GM18517 (cell line): ENCODE measurements around the gene CTBP2.

Source experiments
- ATAC-seq: cut with Tn5 transposase; IDR thresholded peaks from one replicate; pipeline ENCODE4 v1.9.1; 2021; ENCODE audit warnings: mild to moderate bottlenecking, moderate library complexity; ENCODE audit not compliant: unreplicated experiment

CTBP2 gene

DNA sequence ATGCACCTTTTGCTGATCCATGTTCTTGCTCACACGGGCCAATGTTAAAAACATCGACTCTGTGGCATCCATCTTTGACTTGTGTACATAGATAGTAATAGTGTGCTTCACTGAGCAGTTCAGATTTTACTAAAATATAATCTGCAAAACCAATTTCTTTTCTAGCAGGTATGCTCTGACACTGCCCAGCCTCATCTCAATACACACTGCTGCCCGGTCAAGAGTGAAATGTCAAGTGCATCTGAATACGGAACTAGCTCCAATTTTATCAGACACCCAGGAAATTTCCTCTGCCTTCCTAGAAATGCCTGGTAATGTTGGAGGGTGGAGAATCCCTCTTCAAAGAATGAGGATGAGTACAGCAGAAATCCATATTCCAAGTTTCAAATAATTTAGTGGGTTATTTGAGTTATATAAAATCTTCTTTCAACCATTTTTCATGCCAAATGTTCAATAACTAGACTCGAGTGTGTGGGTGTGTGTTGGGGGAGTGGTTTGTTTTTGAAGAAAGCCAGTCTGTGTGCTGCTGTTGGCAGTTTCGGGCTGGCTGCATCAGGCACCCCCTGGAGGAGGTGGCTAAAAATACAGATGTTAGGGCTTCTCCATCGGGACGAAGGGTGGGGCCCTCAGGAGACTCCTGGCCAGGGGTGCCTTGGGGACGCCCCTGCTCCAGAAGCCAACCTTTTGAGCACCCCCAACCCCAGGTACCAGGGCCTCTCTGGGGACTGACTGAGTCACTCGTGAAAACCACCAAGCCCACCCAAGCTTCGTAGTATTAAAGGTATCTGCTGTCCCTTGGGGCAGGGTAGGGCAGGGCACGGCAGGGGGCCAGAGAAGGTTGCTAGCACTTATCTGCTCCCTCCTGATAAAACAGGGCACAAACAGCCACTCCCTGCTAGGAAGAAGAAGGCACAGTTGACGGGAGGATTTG, 15.4 kb downstream of the CTBP2 start:
- ATAC-seq = no peak

DNA sequence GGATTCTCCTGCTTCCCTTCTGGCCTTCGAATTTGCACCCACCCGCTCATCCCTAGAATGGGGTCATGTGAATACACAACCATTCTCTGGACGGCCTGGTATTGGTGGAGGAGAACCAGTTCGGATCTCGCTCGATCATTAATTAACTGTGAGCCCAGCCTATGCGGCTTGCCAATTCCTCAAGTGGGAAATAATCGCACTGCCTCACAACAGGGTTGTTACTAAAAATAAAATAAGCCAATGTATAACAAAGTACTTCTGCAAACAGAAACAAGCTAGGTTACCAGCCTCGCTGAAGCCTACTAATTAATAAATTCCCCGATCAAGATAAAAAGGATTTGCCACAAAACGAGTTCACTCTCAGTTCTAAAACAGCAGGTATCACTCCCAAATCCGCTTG, 16.2 kb downstream of the CTBP2 start:
- no peak for ATAC-seq

DNA sequence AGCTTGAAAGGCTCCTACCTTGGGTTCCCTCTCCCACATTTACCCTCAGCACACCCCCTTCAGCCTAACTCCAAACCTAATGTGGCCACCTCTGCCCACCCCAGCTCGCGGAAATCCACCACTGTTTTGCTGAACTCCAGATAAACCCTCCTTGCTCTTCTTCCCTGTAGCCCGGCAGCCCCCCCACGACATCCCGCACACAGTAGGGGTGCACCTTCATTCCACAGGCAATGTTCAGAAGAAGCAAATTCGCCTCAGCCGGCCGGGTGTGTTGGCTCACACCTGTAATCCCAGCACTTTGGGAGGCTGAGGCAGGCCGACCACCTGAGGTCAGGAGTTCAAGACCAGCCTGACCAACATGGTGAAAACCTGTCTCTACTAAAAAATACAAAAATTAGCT, 17.4 kb downstream of the CTBP2 start:
- ATAC-seq = no peak

DNA sequence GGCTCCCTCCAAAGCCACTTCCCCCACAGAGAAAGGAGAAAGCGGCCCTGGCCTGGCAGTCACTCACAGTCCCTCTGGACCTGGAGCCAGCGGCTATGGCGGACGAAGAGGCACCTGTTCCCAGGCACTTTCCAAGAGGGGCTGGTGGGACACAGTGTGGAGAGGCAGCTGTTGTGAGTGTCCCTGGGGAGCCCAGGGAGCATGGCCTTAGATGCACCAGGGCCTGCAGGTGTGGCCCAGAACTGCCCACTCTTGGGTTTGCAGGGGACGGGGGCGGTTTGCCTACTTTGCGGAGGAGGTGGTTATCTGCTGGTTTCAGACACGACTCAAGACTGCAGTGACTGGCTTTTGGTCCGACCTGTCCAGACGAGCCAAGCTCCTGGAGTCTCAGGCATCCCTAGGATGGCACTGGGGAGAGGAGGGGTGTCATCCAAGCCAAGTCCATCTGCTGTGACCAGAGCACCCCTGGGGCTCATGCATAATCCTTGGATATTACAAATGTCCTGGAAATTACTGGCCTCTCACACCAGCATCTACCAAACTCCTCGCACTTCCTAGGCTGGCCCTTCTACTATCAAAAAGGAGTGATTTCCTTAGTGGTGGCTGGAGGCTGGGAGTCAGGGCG, 18.4 kb downstream of the CTBP2 start:
- ATAC-seq = no peak

DNA sequence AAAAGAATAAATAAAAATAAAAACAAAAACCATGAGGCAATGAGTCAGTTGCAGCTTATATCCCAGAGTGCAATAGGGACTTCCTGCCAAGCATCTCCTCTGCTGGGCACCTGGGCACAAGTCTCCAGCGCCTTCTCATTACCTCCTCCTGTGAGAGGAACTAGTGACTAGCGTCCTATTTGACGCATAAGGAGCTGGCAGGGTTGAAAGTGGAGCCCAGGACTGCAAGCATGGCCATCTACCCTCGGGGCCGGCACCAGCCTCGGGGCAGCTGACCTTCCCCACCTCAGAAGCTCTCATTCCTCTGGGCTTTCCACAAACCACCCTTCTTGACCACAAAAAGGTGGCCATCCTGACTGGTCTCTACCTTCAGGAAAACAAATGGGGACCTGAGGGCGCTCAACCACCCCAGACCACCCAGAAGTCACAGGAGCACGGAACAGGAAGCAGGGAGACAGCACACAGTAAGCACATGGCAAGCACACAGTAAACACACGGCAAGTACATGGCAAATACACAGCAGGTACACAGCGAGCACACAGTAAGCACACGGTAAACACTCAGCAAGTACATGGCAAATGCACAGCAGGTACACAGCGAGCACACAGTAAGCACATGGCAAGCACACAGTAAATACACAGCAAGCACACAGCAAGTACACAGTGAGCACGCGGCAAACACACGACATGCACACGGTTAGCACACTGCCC, 19.1 kb downstream of the CTBP2 start:
- ATAC-seq = no peak

DNA sequence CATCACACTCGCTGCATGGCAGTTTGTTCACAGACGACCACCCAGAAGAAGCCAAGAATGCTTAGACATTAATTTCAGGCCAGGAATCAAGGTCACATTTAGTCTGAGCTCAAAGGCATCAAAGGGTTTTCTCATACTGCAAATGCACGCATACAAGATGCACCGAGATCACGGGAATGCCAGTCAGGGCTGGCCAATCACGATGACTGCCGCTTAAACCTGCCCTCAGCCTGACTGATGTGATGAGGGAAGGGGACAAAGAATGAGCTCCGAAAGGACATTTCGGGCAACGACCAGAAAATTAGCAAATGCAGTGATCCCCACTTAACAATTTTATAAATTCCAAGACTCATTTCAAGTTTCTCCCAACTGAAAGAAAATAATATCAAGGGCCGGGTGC, 20.2 kb downstream of the CTBP2 start:
- no peak for ATAC-seq

DNA sequence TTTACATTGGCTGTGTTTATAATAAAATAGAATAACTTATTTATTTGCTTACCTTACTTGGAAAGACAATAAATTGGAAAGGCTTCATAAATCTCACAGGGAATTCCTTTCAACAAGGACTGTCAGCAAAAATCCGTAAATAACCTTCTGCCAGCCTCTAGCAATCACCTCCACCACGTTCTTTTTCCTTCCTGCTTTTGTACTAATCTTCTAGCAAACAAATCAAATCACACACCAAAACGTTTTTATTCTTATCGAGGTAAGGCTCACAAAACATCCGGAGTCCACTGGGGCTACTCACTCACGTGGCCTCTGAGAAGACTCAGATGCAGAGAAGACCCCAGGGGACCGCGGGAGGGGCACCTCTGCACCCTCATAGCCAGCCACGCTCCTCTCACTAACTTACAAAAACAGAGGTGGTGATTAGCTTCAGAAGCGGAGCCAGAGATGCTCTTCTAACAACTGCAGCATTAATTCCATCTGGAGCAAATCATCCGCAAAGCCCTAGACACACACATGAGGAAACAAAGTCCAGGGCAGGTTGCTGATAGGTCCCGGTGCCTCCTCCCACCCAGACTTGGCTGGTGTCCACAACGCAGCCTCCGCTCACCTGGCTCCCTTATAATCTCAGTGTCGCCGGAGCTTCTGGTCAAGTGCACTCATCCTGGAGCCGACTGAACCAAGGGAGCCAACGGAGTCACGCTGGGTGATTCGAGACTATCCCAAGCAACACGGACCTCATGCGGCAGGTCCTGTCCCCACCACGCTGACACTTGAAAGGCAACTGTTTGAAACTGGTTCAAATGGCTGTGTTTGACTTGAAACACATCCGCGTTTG, 22.5 kb downstream of the CTBP2 start:
- no peak for ATAC-seq

GRCh38 chr10:125136087-125136486, 24.3 kb downstream of the CTBP2 start:
- ATAC-seq = no peak

DNA sequence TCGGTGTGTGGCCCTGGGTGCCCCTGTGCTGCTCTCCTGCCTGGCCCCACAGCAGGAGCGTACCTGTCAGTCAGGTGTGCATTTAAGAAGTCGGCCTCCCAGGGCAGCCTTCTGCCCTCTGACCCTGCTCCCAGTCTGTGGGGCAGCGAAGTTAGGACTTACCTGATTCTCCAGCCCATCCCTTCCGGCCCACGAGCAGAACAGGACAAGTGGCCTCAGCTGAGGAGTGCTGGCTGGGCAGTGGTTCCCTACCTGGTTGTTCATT, 24.7 kb downstream of the CTBP2 start:
- ATAC-seq = no peak

- no peak for ATAC-seq
These were observed 25.2 kb downstream of the CTBP2 start for GRCh38 chr10:125134916-125135770.

DNA sequence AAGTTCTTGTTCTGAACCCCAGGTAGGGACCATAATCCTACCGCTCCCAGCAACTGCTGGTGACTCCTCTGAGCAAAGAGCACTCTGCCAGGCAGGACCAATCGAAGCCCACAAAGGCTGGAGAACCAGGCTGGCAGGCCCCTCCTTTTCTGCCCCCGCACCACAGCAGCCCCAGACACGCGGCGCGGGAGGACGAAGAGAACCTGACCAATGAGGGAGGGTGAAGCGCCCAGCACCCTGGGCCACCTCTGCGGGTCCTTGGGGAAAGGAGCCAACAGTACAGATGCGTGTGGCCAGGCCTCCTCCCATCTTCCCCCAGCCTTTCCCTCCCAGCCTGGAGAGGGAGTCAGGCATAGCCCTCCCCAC, 25.9 kb downstream of the CTBP2 start:
- ATAC-seq = no peak

DNA sequence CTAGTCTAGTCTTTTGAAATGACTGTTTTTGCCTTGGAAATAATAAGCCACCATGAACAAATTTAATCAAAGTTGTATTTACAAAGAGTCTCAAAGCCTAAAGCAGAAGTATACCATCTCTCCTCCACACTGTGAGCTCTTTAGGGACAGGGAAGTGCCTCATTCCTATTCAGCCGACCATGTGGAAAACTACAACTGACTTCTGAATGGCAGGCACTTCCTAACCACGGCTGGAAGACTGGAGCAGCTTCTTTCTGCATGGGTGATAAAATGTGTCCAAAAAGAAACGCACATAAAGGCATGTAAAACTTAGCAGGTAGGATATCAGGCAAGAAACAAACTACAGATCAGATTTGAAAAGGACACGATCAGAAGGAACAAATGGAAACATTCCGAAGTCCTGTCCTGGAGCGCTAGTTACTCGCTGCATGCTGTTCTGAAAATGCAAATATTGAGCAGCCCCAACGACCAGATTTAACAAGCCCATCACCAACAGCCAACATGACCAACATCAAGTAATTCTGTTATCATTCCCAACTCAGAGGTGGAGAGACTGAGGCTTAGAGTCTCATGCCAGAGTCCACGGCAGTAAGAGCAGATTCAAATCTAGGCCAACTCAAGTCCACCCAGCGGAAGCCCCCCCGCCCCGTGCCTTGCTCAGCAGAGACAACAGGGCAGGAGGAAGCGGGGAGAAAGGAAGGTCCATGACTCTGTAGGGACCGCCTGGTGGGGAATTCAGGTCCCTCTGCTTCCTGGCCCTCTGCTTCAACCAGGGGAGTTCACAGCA, 26.5 kb downstream of the CTBP2 start:
- no peak for ATAC-seq

- ATAC-seq = no peak
These were observed 28.0 kb downstream of the CTBP2 start for GRCh38 chr10:125132344-125132743.

DNA sequence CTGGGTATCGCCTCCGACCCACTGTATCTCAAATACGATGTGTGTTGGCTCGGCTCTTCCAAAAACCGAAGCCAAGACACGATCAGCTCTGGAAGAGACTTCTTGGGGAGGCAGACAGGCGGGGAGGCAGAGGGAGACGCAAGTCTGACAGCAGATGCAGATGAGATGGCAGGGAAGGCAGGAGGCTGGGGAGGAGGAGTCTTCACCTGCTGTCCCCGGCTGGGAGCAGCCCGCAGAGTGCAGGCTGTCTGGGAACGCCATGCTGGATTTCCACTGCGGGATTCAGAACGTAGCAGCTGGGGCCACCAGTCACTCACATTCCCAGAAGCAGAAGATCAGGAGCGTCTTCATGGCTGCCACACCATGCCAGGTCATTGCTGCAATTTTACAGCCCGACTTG, 29.4 kb downstream of the CTBP2 start:
- no peak for ATAC-seq

- ATAC-seq = no peak
These were observed 30.1 kb downstream of the CTBP2 start for GRCh38 chr10:125130260-125130659.

GRCh38 chr10:125129076-125129458, 31.3 kb downstream of the CTBP2 start:
- ATAC-seq = no peak

GRCh38 chr10:125128397-125129075, 31.8 kb downstream of the CTBP2 start:
- no peak for ATAC-seq

- ATAC-seq = no peak
These were observed 32.4 kb downstream of the CTBP2 start for GRCh38 chr10:125127986-125128385.

- ATAC-seq = no peak
These were observed 33.3 kb downstream of the CTBP2 start for GRCh38 chr10:125127110-125127509.
